WTC11 (cell line): ENCODE data around the gene ITPK1.

Source experiments
- GRHL2 ChIP-seq: fragments of 250-450 bp; sonication (Bioruptor Pico); IDR thresholded peaks from 2 replicates; pipeline ENCODE4 v1.8.0; 2022; ENCODE audit warnings: mild to moderate bottlenecking, moderate library complexity; ENCODE audit not compliant: insufficient replicate concordance, severe bottlenecking
- NR2C2 ChIP-seq: sonication (generic); formaldehyde crosslinking; IDR thresholded peaks from 2 replicates; pipeline ENCODE4 v1.8.0; 2022; ENCODE audit warnings: mild to moderate bottlenecking, missing genetic modification reagents
- TEAD4 ChIP-seq: sonication (generic); formaldehyde crosslinking; IDR thresholded peaks from 2 replicates; pipeline ENCODE4 v1.8.0; 2022; ENCODE audit warnings: mild to moderate bottlenecking, missing genetic modification reagents
- ZNF121 ChIP-seq: sonication (generic); formaldehyde crosslinking; IDR thresholded peaks from 2 replicates; pipeline ENCODE4 v1.8.0; 2023; ENCODE audit warnings: missing genetic modification reagents
- TF ChIP-seq, protein P1 (sequence below): fragments of 200-600 bp; IDR thresholded peaks from 2 replicates; pipeline ENCODE4 v1.8.0; 2022; ENCODE audit warnings: antibody characterized with exemption

GRCh38 chr14:93099643-93100042 lies 16.1 kb downstream of the ITPK1 start:
- TF ChIP-seq, protein P1, sequence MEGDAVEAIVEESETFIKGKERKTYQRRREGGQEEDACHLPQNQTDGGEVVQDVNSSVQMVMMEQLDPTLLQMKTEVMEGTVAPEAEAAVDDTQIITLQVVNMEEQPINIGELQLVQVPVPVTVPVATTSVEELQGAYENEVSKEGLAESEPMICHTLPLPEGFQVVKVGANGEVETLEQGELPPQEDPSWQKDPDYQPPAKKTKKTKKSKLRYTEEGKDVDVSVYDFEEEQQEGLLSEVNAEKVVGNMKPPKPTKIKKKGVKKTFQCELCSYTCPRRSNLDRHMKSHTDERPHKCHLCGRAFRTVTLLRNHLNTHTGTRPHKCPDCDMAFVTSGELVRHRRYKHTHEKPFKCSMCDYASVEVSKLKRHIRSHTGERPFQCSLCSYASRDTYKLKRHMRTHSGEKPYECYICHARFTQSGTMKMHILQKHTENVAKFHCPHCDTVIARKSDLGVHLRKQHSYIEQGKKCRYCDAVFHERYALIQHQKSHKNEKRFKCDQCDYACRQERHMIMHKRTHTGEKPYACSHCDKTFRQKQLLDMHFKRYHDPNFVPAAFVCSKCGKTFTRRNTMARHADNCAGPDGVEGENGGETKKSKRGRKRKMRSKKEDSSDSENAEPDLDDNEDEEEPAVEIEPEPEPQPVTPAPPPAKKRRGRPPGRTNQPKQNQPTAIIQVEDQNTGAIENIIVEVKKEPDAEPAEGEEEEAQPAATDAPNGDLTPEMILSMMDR, result no peak
- TF ChIP-seq TEAD4 (CRISPR knock-in tag), result no peak
- TF ChIP-seq ZNF121 (CRISPR knock-in tag), result no peak
- TF ChIP-seq NR2C2 (CRISPR knock-in tag), result no peak
- TF ChIP-seq GRHL2 (CRISPR knock-in tag), result no peak
